AG08396 (cell line): ENCODE measurements around the gene UNCX.
"Not testable (repeated sequence)": the region's sequence is repeated elsewhere in the genome, so short reads cannot be mapped to it uniquely, and the experiment has no call there.

Experiments
- DNase-seq: peaks from one replicate; pipeline ENCODE4 v3.0.0; 2012; ENCODE audit warnings: low spot score, mixed read lengths

UNCX gene

GRCh38 chr7:1232623-1233332, at the start of gene UNCX:
UNCX (plus strand) TSS chr7:1232872; CDS start chr7:1233018, 146 bp downstream.
- no peak for DNase-seq

- DNase-seq = no peak
Measured at GRCh38 chr7:1187127-1187526, 45.5 kb upstream of the UNCX start.

- DNase-seq = no peak
Measured at GRCh38 chr7:1188720-1189294, 43.9 kb upstream of the UNCX start.

- no peak for DNase-seq
Measured at GRCh38 chr7:1189986-1190772, 42.5 kb upstream of the UNCX start.

- peak; percentile 67 for DNase-seq
Measured at GRCh38 chr7:1192171-1192676, 40.4 kb upstream of the UNCX start.

GRCh38 chr7:1193593-1194424, 38.9 kb upstream of the UNCX start:
- DNase-seq = peak; percentile 72

- DNase-seq = not testable (repeated sequence)
Measured at GRCh38 chr7:1196441-1196840, 36.2 kb upstream of the UNCX start.

GRCh38 chr7:1196950-1197349, 35.7 kb upstream of the UNCX start:
- DNase-seq = no peak

- DNase-seq = peak; percentile 86
Measured at GRCh38 chr7:1197997-1198625, 34.6 kb upstream of the UNCX start.

- DNase-seq = no peak
Measured at GRCh38 chr7:1200045-1200444, 32.6 kb upstream of the UNCX start.

GRCh38 chr7:1201916-1202315, 30.8 kb upstream of the UNCX start:
- no peak for DNase-seq

- not testable (repeated sequence) for DNase-seq
Measured at GRCh38 chr7:1202914-1203313, 29.8 kb upstream of the UNCX start.

- DNase-seq = no peak
Measured at GRCh38 chr7:1204460-1205140, 28.1 kb upstream of the UNCX start.

- DNase-seq = not testable (repeated sequence)
Measured at GRCh38 chr7:1205742-1206141, 26.9 kb upstream of the UNCX start.

GRCh38 chr7:1209097-1209496, 23.6 kb upstream of the UNCX start:
- no peak for DNase-seq

- peak; percentile 22 for DNase-seq
Measured at GRCh38 chr7:1210321-1210978, 22.2 kb upstream of the UNCX start.

GRCh38 chr7:1210979-1211608, 21.6 kb upstream of the UNCX start:
- no peak for DNase-seq

GRCh38 chr7:1211611-1212010, 21.1 kb upstream of the UNCX start:
- no peak for DNase-seq

GRCh38 chr7:1212025-1212424, 20.6 kb upstream of the UNCX start:
- DNase-seq = not testable (repeated sequence)

GRCh38 chr7:1214516-1214915, 18.2 kb upstream of the UNCX start:
- no peak for DNase-seq
